SIG-M5 (cell line): ENCODE data around the gene PAPOLA.
"Not testable (repeated sequence)": the region's sequence is repeated elsewhere in the genome, so short reads cannot be mapped to it uniquely, and the experiment has no call there.

Experiments used
- DNase-seq: peaks from one replicate; lab custom pipeline; 2025; lab: John Stamatoyannopoulos, UW

The PAPOLA gene

GRCh38 chr14:96502621-96503305 lies 581 bp downstream of the PAPOLA start:
- DNase-seq: no peak

GRCh38 chr14:96503306-96503679 lies 1.1 kb downstream of the PAPOLA start:
- no peak for DNase-seq

- DNase-seq: not testable (repeated sequence)
Observed at GRCh38 chr14:96504353-96504752, 2.2 kb downstream of the PAPOLA start.

GRCh38 chr14:96507723-96508122 lies 5.5 kb downstream of the PAPOLA start:
- no peak for DNase-seq

- DNase-seq: no peak
Observed at GRCh38 chr14:96508900-96509299, 6.7 kb downstream of the PAPOLA start.

- no peak for DNase-seq
Observed at GRCh38 chr14:96509457-96510090, 7.4 kb downstream of the PAPOLA start.

GRCh38 chr14:96511146-96511545 lies 9.0 kb downstream of the PAPOLA start:
- DNase-seq: no peak

- DNase-seq: no peak
Observed at GRCh38 chr14:96511667-96512066, 9.5 kb downstream of the PAPOLA start.

DNA sequence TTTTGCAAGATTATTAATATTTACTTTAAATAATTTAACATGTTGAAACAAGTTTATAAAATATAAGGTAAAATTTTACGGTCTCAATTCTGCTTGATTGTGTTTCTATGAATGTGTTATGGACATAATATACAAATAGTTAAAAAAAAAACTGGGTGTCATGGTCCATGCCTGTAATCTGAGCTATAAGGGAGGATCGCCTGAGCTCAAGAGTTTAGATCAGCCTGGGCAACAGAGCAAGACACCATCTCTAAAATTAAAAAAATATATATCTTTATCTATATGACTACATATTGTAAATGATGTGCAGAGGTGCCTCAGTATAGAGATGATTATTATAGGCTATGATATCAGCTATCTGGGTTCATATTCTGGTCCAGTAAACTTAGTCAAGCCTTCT lies 9.9 kb downstream of the PAPOLA start:
- DNase-seq: no peak

- DNase-seq: no peak
Observed at GRCh38 chr14:96512602-96513397, 10.6 kb downstream of the PAPOLA start.

DNA sequence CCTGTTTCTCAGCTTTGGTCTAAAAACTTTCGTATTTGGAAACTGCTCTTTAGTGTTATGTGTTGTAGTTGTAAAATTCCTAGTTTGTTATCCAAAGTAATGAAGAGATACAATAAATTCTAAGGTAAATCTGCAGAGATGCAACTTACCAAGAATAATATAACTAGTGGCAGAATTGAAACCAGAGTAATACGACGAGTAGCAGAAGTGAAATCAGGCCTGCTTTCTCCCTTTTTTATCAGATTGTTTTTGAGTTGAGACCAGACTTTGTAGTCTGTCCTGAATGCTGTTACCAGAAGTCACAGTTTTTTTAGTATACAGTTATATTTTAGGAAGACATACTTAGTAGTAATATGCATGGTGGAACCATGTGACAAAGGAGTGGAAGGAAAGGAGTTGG lies 12.5 kb downstream of the PAPOLA start:
- no peak for DNase-seq

- no peak for DNase-seq
Observed at GRCh38 chr14:96515731-96516130, 13.5 kb downstream of the PAPOLA start.

- no peak for DNase-seq
Observed at GRCh38 chr14:96516351-96516750, 14.2 kb downstream of the PAPOLA start.

DNA sequence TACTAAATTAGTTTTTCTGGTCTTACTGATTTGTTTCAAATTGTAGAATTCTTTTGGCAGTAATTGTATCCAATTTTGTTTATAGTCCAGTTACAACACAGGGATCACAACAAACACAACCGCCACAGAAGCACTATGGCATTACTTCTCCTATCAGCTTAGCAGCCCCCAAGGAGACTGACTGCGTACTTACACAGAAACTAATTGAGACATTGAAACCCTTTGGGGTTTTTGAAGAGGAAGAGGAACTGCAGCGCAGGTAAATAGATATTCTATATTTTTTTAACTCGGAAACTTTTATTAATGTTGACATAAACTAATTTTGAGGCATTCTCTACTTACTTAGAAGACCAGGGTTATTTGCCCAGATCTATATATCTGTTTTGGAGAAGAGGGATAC lies 17.8 kb downstream of the PAPOLA start:
- no peak for DNase-seq

DNA sequence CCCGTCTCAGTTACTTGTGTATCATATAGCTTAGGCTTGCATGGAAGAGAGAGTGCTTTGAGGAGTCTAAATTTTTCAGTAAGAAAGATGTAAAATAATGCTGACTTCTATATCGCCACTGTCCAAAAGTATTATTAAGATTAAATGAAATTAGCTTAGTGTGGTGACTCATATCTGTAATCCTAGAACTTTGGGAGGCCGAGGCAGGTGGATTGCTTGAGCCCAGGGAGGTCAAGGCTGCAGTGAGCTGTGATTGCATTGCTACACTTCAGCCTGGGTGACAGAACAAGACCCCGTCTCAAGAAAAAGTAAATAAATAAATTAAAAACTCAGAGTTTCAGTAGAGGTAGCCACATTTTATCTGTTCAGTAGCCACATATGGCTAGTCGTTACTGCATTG lies 23.3 kb downstream of the PAPOLA start:
- DNase-seq: no peak

DNA sequence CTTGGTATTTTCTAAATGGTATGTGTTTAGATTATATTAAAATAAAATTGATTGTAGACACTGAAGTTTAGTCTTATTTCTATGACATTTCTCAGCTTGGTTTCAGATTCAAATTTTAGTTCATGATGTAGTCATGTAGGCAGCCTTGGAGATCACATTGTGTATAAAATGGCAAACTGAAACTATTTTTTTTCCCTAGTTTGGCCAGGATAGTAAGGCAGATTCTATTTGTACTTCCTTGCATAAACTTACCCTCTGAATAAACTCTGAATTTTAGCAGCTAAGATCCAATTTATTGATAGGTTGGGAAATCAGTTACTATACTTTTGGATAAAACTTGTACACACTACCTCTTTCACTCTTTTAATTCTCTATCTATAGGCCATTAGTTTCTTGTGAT lies 30.4 kb downstream of the PAPOLA start:
- DNase-seq: no peak

DNA sequence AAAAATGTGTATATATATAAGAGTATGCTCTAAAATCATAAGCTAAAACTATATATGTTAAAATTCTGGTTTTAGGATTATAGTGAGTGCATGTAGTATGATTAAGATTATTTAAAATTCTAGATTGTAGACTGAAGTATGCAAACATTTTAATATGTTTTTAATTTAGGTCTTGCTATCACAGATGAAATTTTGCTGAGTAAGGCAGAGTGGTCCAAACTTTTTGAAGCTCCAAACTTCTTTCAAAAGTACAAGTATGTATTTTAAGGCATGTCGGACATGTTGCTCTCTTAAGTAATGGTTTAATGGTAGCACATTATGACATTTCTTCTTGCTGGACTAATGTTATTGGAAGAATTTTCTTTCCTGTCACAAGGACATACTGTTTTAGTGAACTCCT lies 34.6 kb downstream of the PAPOLA start:
- DNase-seq: no peak

DNA sequence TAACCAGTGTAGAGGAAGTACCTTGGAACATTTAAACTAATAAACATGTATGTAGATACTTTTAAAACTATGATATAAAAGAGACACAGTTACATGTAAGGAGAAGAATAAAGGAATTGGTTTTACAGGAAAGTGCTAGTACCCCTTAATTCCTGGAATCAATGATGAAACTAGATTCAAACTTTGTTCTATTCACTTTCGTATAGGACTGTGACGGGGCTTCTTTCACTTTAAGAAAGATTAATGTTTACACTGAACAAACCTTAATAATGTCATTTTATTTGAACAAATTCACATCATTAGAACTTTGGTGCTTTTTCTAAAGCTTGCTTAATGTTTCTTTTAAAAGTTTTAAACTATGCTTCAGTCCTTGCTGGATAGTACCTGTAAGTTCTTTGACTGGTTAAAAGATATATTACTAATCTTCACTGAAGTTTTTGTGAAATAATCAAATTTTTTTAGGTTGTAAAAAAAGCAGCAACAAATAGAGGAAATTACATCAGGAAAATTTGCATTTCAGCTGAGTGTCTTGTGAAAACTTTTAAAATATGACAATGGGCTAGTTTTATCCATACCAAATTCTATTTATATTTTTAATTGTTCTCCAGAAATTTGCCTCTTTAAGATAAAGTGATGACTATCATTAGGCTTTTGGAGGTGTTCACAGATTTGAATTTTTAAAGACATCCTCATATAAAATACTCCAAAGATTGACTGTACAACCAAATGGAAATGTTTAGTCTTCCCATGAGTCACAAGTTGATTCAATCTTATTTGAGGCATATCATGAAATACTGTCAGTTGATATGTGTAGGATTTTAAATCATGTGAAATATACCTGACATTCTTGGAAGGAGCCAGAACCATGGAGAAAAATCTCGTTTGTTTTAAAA lies 36.2 kb downstream of the PAPOLA start:
- no peak for DNase-seq

- no peak for DNase-seq
Observed at GRCh38 chr14:96538990-96539317, 36.8 kb downstream of the PAPOLA start.

GRCh38 chr14:96554315-96554910 lies 52.2 kb downstream of the PAPOLA start:
- no peak for DNase-seq

DNA sequence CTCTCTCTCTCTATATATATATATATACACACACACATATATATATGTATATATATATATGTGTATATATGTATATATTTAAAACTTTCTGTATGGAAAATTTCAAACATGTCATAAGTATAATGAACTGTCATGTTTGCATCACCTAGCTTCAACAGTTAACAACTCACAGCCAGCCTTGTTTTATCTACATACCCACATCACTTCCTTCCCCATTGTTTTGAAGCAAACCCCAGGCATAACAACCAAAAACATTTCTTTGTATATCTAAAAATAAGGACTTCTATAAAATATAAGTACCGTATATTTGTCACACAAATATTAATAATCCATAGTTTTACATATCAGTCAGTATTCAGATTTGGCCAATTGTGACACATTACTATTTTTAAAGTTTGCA lies 57.4 kb downstream of the PAPOLA start:
- DNase-seq: no peak

DNA sequence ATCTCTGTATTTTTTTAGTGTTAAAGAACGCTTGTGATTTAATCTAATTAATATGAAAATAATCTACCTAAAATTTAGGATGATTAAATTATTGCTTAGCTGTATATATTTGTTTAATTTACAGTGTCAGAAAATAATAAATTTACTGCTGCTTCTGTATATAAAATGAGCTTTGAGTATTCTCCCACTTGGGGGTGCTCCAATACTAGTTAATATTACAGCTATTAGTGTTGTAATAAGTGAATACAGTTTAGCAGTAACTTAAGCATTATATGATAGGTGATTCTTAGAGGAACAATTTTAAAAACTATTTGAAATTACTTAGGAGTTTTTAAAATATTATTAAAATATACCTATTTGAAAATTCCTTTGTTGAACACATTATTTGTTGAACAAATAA lies 62.2 kb downstream of the PAPOLA start:
- no peak for DNase-seq
